ENCODE results near the gene EXTL1.

The EXTL1 gene

DNA sequence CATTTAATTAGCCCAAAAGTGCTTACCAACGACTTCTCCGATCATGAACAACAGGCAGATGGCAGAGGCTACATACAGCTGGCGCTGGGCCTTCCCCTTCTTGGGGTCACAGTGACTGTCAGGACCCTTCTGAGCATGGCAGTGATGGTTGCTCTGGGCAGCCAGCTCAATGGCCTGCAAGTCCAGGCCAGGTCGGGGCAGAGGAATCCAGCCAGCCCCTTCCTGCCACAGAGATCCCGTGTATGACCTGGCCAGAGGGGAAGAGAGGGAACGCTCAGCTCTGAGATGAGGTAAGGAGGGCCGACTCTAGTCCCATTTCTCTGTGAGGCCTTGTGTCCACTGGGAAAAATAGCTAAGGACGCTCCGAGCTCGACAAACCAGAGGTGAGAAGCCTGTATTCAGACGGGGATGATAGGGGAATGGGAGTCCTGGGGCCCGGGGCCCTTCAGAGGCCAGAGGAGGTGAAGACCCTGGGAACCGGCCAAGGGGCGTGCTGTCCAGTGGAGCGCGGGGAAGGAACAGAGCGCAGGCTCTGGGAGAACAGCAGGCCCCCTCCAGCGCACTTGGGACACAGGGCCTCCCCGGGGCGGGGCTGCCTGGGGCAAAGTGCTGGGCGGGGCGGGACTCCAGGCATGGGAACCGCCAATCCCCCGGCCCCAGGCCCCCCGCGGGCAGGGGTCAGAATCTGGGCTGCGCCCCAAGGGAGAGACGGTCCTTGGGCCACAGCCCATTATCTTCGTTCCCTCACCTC lies 23.6 kb downstream of the EXTL1 start:
- ATAC-seq = no peak

DNA sequence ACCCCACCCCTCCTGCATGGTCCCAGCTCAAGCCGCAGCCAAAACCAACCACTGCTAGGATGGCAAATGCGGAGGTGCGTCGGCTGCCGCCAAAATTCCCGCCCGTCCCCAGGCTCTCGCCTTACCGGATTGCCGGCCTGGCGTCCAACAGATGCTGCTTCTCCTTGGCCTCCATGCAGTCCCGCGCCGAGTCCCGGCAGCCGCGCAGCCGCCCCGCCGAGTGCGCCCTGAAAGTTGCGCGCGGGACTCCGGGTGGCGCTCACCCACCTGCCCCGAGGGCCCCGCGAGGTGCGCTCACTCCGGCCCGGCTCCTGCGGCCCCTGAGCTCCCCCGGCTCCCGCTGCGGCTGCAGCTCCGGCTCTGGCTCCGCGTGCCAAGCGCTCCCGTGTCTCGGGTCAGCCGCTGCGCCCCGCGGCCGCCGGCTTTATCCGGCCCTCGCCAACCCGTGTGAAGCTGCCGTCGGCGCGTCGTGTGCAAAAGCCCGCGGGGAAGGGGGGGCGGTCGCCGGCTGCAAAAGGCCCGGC lies 24.2 kb downstream of the EXTL1 start, which contains the start of gene SLC30A2:
SLC30A2 (minus strand) TSS at position 397 of the 524 bp plus-strand sequence; CDS start at position 175, 222 bp downstream.
- ATAC-seq = no peak

DNA sequence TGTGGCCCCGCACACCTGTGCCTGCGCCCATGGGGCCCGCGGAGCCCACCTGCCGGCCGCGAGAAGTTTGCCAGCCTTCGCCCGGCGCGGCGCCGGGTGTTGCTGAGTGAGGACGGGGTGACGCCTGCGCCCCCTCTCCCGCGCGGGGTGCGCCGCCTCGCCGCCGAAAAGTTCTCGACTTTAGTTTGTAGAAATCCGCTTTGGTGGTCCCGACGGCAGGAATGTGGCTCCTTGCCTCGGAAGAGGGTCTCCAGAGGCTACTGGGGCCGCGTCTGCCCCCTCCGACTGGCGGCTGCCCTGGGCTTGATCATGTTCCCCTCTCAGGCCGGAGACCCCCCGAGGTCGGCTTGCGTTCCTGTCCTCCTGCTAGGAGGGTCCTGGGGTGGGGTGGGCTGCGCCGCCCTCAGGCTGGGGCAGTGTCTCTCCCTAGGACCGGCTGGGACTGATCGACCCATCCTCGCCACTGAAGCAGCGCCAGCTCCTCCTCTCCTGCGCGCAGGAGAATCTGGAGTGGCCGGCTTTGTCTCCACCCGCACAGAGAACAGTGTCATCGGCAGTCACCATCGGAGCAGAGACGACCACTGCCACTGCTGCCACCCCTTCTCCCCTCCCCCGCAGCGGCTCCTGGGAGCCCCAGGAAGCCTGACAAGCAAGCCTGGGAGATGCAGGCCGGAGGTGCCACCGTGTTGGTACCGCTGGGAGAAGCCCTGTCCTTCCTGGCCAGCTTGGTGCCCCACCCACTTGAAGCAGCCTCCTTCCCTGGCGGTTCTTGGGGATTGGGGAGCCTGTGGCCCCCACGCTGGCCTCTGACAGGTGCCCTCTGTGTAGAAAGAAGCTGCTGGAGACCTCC lies 24.9 kb downstream of the EXTL1 start:
- no peak for ATAC-seq

- no peak for ATAC-seq
These were observed 25.8 kb downstream of the EXTL1 start for GRCh38 chr1:26047278-26047874.

- ATAC-seq = no peak
These were observed 28.1 kb downstream of the EXTL1 start for GRCh38 chr1:26049531-26050247.

DNA sequence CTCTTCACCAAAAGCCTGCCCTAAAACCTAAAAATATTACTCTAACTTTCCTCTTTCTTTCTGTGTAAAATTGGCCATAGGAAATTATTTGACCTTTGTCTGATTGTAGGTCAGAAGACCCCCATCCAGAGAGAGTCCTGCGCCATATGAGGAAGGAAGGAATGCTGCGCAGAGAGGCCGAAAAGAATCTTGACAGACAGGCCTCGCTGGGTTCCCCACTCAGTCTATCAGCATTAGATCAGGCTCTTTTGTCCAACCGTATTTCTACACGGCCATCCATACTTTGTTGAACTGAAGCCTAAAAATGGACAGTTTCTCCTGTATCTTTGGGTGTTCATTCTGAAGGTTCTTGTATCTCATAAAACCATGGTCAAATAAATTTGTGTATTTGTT lies 28.7 kb downstream of the EXTL1 start:
- no peak for ATAC-seq

DNA sequence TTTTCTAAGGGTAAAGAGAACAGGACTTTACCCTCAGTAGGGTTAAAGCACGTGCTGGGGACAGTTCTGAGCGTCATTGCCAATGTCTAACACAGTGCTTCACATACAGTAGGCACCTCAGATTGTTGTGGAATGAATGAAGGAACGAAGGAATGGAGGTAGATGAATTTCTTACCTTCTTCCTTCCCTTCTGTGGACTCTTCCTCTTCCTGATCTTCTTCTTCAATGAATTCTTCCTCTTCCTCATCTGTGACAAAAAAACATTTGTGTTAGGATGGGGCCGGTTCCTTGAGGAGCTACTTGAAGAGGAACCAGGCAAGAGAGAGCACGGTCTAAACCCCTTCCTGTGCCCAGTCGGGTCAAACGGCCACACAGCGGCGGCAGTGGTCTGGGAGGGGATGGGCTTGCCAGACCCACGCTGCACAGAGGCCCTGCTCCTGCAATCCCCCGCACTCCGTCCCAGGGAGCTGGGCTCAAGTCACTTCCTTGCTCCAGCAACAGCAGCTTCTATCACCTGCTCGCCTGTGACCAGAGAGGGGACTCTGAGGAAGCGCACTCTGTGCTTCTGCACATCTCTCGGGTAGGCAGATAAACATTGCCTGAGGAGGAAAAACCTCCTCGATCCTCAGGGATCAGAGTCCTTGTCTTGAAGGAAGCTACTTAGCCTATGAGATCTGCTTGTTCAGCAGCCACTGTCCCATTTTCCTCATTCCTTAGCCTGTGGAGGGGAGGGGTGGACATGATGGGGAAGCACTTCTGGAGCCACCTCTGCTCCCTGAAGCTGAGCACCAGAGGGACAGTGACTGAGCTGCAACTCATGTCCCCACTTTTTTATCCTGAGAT lies 32.4 kb downstream of the EXTL1 start:
- no peak for ATAC-seq

DNA sequence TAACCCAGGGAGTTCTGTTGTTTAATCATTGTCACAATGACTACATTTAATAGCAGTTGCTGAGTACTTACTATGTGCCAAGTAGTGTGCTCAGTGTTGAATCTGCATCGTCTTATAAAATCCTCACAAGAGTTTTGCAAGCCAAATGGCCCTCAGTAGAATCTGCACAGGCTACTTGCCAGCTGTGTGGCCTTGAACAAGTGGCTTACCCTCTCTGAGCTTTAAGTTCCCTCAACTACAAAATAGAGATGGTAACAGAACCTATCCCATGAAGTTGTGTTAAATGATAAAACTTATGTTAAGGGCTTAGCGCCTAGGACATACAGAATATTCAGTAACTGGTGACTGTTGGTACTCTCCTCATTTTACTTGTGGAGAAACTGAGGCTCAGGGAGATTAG lies 33.5 kb downstream of the EXTL1 start:
- no peak for ATAC-seq

- ATAC-seq = no peak
These were observed 35.6 kb downstream of the EXTL1 start for GRCh38 chr1:26057189-26057588.

DNA sequence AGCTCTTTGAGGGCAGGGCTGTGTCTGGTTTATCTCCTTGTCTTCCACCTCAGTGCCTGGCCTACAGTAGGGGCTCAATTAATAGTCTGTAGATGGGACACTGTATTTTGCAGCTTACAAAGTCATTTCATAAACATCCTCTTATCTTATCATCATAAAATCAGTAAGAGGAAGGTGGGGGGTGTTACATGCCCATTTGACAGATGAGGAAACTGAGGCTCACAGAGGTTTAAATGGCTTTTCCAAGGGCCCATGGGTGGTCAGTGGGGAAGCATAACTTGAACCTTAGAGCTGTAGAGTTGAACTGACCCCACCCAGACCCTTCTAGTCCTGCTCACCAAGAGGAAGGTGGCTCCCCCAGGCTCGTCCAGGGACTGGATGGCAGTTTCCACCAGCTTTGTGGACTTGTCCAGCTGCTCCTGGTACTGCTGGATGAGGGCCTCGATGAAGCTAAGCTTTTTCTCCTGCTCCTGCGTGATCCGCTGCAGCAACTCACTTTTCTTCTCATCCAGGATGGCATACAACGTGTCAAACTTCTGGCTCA lies 36.5 kb downstream of the EXTL1 start:
- ATAC-seq = no peak

- no peak for ATAC-seq
These were observed 38.3 kb downstream of the EXTL1 start for GRCh38 chr1:26059906-26060305.

GRCh38 chr1:26060832-26061574 lies 39.4 kb downstream of the EXTL1 start:
- ATAC-seq = no peak

GRCh38 chr1:26064553-26064952 lies 43.0 kb downstream of the EXTL1 start:
- no peak for ATAC-seq

DNA sequence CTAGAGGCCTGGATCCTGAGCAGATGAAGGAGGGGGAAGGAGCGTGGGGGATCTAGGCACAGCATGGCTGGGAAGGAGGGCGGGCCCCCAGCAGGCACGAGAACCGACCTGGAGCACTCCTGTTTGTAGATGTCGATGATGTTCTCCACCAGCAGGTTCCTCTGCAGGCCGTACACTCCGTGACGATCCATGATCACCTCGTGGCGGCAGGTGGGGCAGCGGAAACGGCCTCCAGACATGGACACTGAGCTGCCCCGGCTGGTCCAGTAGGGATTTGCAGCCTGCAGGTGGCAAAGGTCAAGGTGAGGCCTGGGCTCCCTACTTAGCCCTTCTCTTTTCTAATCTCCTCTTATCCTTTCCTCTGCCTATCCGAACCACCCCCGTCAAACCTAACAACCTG lies 44.6 kb downstream of the EXTL1 start:
- no peak for ATAC-seq

- no peak for ATAC-seq
These were observed 45.3 kb downstream of the EXTL1 start for GRCh38 chr1:26066857-26067256.

- ATAC-seq = no peak
These were observed 45.9 kb downstream of the EXTL1 start, which contains the start of gene TRIM63 for GRCh38 chr1:26067432-26067911. Gene TRIM63, minus strand, starts transcription at chr1:26067630. Its CDS starts 136 bp downstream, at chr1:26067494.

GRCh38 chr1:26069941-26070295 lies 48.3 kb downstream of the EXTL1 start:
- ATAC-seq = no peak

DNA sequence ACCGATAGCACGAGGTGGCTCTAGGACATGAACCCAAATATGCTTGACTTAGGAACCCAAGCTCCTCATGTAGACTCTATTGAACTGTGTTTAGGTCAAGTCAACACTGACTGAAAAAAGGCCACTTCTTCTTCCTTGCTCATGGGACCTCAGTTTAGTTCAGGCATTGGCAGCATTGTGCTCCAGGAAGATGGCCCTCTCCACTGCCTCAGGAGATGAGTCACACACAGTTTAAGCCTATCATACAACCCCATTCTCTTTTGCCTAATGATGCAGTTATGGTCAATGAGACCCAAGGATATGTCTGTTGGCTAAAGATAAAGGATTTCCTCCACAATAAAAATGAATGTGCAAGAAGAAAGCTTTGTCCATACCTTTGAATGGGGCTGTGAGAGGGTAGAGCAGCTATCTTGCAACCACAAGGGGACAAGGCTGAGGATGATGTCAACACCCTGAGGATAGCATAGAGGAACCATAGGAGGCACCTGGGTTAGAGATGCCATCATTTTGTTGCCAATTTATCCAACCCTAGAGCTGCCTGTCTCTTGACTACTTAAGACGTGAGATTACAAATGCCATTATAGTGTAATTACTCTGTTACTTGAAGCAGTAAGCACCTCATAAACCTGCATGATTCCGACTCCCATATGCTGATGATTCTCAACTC lies 48.9 kb downstream of the EXTL1 start:
- no peak for ATAC-seq

GRCh38 chr1:26070963-26071342 lies 49.4 kb downstream of the EXTL1 start:
- no peak for ATAC-seq

- ATAC-seq = no peak
These were observed 50.7 kb downstream of the EXTL1 start for GRCh38 chr1:26072305-26072704.

Measured in activated CD4-positive, CD25-positive, alpha-beta regulatory T cell treated with anti-CD3 and anti-CD28 coated beads, Interleukin-2, amount 50 U/mL, for 24 hours (primary cell).